NCI-H524 treated with DMSO at 0.1 percent for 48 hours (cell line): ENCODE measurements around the gene RSAD2.
"Not testable (repeated sequence)": the region's sequence is repeated elsewhere in the genome, so short reads cannot be mapped to it uniquely, and the experiment has no call there.

Experiments used
- DNase-seq: peaks from one replicate; lab custom pipeline; 2025; lab: John Stamatoyannopoulos, UW

RSAD2 gene

GRCh38 chr2:6926071-6926732 is 48.6 kb downstream of the RSAD2 start:
- no peak for DNase-seq

DNA sequence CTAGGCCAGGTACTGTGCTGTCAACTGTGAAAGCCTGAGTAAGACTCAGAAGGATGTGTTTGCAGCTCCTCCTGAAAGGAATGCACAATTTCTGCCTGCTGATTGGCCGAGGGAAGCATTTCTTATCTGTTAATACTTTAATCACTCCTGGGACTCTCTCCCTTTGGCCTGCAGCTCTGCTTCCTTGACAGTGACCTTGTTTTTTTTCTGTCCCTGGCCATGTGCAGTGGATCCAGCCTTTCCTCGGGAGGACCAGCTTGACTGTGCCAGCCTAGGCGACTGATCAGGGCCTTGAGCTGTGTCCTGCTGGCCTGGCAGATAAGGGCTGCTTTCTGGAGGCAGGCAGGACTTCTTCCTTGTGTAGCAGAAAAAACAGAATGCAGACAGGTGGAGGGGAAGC is 49.6 kb downstream of the RSAD2 start:
- no peak for DNase-seq

DNA sequence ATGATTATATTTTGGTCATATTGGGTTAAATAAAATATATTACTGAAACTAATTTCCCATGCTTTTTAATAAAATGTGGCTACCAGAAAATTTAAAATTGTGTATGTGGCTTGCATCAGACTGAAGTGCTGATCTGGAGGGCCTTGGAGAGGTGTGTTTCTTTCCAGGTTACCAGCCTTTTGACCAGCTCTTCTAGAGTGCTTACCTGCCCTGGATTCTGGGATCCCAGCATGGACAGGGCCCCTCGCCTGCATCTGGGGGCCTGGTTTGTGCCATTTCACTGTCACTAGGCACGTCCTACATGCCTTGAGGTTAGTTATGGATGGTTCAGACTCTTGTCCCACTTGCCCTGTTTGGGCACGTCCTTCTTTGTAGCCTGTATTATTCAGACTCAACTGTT is 50.2 kb downstream of the RSAD2 start:
- no peak for DNase-seq

GRCh38 chr2:6928452-6928851 is 50.9 kb downstream of the RSAD2 start:
- no peak for DNase-seq

GRCh38 chr2:6929196-6929819 is 51.7 kb downstream of the RSAD2 start:
- no peak for DNase-seq

DNA sequence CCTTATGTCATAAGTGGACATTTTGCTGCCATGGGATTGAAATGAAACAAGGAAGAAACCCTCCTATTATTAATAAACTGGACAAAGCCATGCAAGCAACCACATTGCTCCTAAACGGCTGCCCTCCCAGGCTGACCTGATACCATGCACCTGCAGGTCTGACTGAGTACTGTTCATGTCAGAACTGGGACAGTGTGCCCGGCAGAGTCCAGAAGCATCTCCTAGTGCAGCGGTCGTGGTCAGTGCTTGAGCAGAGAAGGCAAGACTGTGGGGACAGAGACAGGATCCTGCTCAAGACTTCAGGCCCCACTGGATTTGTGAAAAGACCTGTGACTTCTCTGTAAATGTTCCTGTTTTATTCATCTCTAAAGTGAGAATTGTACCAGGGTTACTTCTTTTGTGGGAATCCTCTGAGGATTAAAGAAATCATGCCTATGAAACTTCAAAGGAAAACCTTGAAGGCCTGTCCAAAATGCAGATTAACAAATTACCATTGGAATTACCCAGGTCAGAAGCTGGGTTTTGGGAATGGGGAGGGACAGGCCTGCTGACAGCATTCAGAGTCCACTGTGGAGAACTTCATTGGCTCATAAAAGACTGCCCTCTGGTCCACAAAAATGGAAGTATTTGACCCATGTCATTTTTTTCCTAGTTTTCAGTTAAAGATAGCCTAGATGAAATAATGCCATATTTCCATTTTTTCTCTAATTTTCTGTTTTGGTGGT is 53.5 kb downstream of the RSAD2 start:
- DNase-seq: no peak

GRCh38 chr2:6931753-6932152 is 54.2 kb downstream of the RSAD2 start:
- no peak for DNase-seq

DNA sequence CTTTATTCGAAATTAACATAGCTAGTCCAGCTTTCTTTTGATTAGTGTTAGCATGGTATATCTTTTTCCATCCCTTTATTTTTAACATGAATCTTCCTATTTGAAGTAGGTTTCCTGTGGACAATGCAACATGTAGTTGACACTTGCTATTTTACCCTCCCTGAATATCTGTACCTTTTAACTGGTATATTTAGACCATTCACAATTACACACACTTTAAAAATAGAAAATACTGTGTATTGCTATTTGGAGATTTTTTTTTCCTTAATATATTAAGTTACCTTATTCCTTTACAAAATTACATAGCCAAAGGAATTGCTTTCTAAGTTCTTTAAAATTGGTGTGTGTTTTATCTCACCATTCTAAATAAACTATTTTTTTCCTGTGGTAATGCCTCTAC is 54.6 kb downstream of the RSAD2 start:
- DNase-seq: no peak

DNA sequence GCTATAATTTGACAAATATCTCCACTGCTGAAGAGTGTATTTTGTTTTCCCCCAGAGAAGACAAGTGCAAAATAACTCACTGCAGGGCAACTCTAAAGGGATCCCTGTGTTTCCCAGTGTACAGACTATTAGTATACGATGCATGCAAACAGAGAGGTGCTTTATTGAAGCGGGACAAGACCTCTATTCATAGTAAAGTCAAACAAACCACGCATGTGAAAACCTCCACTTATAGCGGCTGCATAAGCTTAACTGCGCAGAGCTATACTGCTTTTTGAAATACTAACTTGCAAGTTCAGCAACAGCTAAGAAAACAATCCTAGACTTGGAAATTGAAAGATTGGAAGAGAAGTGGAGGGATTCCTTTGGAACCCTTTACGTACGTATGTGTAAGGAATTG is 55.3 kb downstream of the RSAD2 start:
- DNase-seq: no peak

DNA sequence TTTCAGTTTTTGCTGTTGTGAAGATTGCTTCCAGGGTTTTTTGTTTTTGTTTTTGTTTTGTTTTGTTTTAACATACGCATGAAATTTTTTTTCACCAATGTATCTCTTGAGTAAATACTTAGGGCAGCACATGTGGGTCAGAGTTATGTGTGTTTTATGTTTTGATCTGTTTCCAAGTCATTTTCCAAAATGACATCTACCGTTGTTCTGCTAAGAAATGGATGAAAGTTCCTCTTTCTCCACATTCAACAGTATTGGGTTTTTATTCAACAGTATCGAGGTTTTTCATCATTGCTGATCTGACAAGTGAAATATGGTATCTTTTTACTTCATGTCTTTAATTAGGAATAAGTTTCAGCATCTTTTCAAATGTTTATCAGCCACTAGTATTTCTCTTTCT is 56.3 kb downstream of the RSAD2 start:
- DNase-seq: no peak

DNA sequence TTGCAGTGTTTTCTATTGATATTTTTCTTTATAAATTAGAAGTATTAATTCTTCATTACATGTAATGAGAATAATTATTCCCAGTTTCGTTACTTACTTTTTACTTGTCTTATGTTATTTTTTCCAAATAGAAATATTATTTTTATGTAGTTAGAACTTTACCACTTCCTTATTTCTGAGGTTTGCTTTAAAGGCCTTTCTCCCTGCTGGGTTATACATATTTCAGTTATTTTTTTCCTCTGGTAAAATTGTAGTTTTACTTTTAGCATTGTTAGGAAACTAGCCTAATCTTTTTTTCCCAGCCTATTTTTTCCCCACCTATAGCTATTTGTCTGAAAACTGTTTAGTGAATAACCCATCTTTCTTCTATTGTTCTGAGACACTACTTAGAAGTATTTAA is 56.8 kb downstream of the RSAD2 start:
- no peak for DNase-seq

DNA sequence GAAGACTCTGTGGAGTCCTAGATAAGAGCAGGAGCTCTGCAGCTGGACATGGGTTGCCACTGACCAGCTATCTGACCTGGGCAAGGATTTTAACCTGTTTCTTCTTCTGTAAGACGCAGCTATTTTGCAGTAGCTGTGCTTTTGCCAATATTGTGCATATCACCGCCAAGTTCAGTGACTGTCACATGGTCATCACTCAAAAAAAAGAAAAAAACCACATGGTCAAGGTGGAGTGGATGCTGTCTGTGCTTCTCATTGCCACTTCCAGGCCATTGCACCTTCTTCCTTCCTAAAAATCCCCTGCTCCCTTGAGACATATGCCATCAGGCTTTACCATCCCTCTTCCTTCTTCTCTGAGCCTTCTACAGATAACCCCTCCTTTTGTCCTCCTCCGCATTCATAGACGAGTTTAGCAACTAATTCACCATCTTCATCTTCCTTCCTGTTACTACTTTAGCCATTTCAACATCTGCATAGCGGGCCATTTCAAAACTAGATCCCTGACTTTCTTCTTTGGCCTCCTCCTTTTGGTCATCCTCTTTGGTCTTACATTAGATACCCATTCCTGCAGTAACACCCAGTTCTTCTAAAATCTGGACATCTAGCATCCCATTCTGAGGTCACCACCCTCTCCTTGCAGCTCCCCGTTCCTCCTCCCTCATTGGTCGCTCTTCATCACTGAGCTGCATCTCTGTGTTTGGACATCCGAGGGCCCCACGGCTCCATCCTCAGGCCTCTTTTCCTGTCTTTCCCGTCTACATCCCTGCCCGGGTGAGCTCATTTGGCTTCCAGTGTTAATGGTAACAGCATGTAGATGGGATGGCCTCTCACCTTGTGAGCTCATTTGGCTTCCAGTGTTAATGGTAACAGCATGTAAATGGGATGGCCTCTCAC is 57.4 kb downstream of the RSAD2 start:
- DNase-seq: no peak

DNA sequence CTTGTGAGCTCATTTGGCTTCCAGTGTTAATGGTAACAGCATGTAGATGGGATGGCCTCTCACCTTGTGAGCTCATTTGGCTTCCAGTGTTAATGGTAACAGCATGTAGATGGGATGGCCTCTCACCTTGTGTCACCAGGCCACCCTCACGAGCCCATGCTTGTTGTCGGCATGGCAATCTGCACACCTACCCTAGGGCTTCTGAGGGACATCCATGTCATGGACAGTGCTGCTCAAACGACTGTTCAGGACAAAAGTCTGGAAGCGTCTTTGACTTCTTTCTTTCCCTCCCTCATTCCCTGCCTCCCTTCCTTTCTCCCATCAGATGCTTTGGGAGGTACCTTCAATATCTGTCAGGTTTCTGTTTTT is 58.1 kb downstream of the RSAD2 start:
- DNase-seq: not testable (repeated sequence)

GRCh38 chr2:6937157-6937556 is 59.6 kb downstream of the RSAD2 start:
- DNase-seq: no peak

GRCh38 chr2:6937582-6937981 is 60.0 kb downstream of the RSAD2 start:
- DNase-seq: no peak

DNA sequence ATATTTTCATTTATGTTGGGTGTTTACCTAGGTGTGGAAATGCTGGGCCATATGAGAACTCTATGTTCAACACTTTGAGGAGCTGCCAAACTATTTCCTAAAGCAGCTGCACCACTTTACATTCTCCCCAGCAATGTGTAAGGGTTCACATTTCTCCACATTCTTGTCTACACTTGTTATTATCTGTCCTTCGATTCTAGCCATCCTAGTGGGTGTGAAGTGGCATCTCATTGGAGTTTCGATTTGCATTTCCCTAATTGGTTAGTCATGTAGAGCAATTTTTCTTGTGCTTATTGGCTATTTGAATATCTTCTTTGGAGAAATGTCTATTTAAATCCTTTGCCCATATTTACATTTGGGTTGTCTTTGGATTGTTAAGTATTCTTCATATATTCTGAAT is 61.5 kb downstream of the RSAD2 start:
- DNase-seq: no peak

GRCh38 chr2:6940820-6941219 is 63.2 kb downstream of the RSAD2 start:
- no peak for DNase-seq

DNA sequence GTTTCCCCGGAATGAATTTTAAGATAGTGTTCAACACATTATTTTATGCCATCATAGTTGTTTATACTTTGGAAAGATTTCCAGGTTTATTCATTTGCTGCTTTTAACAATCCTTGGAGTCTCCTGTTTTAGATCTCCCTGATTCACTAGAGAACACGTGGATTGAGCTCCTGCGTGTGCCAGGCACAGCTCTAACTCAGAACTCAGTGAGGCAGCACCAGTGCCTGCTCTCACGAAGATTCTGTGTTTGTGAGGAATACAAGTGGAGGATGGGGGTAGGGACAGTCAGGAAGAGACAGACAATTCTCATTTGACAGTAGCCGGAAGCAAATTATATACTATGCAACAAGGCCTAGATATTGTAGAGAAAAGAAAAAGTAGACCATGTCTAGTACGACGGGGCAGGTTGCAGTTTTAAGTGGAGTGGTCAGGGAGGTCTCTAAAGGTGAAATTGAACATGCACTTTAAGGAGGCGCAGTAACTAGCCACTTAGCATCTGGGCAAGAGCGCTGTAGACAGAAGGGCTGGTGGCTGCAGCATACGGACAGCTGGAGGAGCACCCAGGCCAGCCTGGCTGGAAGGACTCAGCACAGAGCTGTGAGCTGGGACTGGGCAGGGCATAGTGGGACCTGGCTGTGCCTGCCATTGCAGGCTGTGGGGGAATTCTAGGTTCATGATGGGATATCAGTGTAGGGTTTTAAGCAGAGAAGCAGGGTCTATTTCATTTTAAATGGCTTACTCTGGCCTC is 63.9 kb downstream of the RSAD2 start:
- DNase-seq: no peak

DNA sequence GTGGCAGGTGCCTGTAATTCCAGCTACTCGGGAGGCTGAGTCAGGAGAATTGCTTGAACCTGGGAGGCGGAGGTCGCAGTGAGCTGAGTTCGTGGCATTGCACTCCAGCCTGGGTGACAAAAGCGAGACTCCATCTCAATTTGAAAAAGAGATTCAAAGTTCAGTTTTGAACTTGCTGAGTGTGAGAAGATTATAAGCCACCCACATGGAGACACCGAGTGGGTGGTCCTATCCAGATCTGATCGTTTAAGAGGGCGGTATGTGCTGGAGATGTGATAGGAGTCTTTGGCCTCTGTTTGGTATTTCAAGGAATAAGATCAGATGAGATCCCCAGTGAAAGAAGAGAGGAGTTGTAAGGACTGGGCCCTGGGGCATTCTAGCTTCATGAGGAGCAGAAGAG is 65.3 kb downstream of the RSAD2 start:
- DNase-seq: no peak

- DNase-seq: no peak
These were observed 65.9 kb downstream of the RSAD2 start for GRCh38 chr2:6943523-6943922.

DNA sequence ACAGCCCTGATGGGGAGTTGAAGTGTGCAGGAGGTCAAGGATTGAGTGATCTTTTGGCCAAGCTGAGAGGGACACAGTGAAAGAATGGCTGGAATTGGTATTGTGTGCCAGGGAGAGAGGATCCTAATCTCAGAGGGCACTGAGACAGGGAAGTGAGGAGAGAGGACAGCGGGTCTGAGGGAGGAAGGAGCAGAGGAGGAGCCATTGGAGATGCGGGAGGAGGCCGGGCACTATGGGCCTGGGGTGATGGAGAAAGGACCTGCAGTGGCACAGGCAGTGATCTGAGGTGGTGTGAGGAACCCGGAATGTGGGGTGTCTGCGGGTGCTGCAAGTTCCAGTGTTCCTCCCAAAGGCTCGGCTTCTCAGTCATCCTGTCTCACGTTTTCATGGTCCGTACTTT is 66.4 kb downstream of the RSAD2 start:
- DNase-seq: no peak

DNA sequence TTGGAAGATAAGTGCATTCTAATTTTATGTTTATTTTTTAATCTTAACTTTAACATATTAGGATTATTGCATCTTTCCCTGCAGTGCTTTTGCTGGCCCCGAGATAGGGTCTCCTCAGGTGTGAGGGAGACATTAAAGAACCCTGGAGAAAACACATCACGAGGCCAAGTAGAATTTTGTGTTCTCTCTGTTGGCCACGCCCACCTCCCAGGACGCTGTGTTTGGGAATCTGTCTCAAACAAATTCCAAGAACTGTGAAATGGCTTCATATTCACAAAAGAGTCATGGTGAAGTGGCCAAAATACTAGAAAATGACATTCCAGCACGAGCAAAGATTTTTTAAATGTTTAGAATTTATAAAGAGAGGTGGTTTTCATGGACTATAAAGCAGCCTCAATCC is 67.0 kb downstream of the RSAD2 start:
- DNase-seq: no peak
